Limb (tissue), 2 donors: ENCODE data around the gene HBB.
"Not testable (repeated sequence)": the region's sequence is repeated elsewhere in the genome, so short reads cannot be mapped to it uniquely, and the experiment has no call there.

ENCODE experiments used
- DNase-seq, 2 donors: peaks; one replicate each; pipeline ENCODE4 v3.0.0-alpha.2; 2016; ENCODE audit errors: extremely low spot score in 2 of 2

The HBB gene

DNA sequence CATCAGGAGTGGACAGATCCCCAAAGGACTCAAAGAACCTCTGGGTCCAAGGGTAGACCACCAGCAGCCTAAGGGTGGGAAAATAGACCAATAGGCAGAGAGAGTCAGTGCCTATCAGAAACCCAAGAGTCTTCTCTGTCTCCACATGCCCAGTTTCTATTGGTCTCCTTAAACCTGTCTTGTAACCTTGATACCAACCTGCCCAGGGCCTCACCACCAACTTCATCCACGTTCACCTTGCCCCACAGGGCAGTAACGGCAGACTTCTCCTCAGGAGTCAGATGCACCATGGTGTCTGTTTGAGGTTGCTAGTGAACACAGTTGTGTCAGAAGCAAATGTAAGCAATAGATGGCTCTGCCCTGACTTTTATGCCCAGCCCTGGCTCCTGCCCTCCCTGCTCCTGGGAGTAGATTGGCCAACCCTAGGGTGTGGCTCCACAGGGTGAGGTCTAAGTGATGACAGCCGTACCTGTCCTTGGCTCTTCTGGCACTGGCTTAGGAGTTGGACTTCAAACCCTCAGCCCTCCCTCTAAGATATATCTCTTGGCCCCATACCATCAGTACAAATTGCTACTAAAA is at the start of gene HBB:
Gene HBB (minus strand): TSS at position 340 of the 579 bp plus-strand sequence. CDS start 50 bp downstream, at position 290.
- DNase-seq: no peak

DNA sequence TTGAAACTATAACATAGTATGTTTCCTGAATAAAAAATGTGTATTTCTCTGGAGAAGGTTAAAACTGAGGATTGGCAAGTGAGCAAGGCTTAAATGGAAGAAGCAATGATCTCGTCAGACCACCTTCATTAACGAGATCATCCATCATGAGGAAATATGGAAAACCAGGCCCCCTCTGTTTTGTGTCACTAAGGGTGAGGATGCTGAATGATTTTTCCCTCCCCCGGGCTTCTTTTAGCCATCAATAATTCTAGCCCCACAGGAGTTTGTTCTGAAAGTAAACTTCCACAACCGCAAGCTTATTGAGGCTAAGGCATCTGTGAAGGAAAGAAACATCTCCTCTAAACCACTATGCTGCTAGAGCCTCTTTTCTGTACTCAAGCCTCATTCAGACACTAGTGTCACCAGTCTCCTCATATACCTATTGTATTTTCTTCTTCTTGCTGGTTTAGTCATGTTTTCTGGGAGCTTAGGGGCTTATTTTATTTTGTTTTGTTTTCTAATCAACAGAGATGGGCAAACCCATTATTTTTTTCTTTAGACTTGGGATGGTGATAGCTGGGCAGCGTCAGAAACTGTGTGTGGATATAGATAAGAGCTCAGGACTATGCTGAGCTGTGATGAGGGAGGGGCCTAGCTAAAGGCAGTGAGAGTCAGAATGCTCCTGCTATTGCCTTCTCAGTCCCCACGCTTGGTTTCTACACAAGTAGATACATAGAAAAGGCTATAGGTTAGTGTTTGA is 48.7 kb upstream of the HBB start:
- no peak for DNase-seq

- DNase-seq: no peak
Measured at GRCh38 chr11:5274395-5274794, 47.5 kb upstream of the HBB start.

GRCh38 chr11:5272395-5273017 is 45.6 kb upstream of the HBB start:
- no peak for DNase-seq

GRCh38 chr11:5269715-5270147 is 42.9 kb upstream of the HBB start, which contains the start of gene HBE1:
TSS of gene HBE1 (minus strand) at chr11:5269945. CDS start at chr11:5269890, 55 bp downstream.
- no peak for DNase-seq

DNA sequence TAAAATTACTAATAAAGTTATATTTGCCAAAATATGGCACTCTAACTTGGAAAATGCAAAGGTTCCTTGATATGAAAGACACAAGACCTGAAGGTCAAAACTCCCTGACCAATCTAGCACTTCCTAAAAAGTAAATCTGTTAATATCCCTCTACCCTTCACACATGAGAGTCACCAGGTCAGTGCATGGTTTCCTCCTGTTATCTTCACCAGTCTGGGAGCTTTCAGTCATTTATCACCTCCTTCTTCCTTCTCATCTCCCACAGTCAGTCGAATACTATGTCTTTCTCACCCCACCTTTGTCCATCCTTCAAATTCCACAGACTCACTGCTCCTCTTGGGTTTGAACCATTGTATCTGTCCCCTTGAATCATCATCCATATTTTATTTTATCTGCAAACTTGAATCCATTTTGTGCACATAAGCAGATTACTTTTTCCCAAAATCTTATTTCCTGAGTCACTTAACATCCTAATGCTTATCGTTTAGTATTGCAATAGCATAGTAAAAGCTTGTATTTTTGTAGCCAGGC is 40.2 kb upstream of the HBB start:
- no peak for DNase-seq

- no peak for DNase-seq
Measured at GRCh38 chr11:5266609-5267008, 39.7 kb upstream of the HBB start.

DNA sequence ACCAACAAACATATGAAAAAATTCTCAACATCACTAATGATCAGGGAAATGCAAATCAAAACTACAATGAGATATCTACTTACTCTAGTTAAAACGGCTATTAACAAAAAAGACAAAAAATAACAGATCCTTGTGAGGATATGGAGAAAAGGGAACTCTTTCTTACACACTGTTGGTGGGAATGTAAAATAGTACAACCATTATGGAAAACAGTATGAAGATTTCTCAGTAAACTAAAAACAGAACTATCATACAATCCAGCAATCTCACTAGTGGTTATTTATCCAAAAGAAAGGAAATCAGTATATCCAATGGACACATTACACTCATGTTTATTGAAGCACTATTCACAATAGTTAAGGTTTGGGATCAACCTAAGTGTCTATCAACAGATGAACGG is 39.0 kb upstream of the HBB start:
- DNase-seq: no peak

GRCh38 chr11:5258543-5259262 is 31.8 kb upstream of the HBB start:
- no peak for DNase-seq

DNA sequence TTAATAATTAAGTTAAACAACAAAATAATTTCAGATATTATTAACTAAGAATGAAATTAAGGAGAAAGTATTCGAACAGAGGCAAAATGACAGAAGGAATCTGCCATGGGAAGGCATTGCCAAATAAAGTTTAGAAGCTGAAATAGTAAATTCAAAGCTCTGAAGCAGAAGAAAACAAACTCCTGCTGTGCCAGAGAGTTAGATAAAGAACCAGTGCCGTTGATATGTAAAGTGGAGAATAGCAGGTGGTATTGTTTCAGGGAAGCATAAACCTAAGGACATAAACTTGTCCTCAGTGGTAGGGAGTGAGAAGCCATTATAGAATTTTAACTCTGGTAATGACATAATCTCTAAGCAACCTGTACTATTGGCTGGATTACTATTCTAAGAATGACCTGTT is 30.4 kb upstream of the HBB start:
- DNase-seq: no peak

DNA sequence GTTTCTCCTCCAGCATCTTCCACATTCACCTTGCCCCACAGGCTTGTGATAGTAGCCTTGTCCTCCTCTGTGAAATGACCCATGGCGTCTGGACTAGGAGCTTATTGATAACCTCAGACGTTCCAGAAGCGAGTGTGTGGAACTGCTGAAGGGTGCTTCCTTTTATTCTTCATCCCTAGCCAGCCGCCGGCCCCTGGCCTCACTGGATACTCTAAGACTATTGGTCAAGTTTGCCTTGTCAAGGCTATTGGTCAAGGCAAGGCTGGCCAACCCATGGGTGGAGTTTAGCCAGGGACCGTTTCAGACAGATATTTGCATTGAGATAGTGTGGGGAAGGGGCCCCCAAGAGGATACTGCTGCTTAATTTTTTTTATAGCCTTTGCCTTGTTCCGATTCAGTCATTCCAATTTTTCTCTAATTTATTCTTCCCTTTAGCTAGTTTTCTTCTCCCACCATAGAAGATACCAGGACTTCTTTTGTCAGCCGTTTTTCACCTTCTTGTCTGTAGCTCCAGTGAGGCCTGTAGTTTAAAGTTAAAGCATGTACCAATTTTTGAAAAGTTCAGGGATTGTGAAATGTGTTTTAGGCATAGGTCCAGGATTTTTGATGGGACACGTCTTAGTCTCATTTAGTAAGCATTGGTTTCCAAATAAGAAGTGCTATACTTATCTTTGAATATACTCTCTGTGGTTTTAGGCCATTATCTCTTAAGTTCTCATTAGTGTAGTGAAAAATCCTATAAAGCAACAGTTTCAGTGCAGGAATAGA is 28.0 kb upstream of the HBB start, which contains the start of gene HBG2:
Gene HBG2 (minus strand): TSS at position 136 of the 768 bp plus-strand sequence. CDS start 53 bp downstream, at position 83.
- DNase-seq: not testable (repeated sequence)

DNA sequence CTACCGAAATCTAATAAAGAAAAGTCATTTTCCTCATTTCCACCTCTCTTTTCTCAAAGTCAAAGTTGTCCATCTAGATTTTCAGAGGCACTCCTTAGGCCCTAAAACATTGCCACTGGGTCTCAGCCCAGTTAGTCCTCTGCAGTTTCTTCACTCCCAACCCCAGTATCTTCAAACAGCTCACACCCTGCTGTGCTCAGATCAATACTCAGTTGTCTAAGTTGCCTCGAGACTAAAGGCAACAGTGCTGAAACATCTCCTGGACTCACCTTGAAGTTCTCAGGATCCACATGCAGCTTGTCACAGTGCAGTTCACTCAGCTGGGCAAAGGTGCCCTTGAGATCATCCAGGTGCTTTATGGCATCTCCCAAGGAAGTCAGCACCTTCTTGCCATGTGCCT is 27.2 kb upstream of the HBB start:
- not testable (repeated sequence) for DNase-seq

- DNase-seq: not testable (repeated sequence)
Measured at GRCh38 chr11:5253440-5253839, 26.6 kb upstream of the HBB start.

- DNase-seq: no peak
Measured at GRCh38 chr11:5252919-5253265, 26.0 kb upstream of the HBB start.

GRCh38 chr11:5252192-5252918 is 25.5 kb upstream of the HBB start:
- no peak for DNase-seq

DNA sequence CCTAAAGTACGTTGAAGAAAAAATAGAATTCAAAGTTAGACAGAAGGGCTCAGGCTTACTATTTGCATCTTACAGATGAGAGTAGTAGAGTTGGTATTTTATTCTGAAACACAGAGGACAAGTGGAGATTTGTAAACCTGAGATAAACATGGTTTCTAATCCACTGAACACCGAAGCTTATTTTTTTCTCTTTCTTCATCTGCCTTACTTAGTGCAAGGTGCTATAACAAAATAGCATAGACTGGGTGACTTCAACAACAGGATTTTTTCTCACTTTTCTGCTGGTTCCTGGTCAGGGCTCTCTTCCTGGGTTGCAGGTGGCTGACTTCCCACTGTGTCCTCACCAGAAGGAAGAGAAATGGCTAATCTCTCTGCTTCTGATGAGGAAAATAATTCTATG is 24.9 kb upstream of the HBB start:
- DNase-seq: no peak

GRCh38 chr11:5250543-5251204 is 23.8 kb upstream of the HBB start:
- no peak for DNase-seq

GRCh38 chr11:5249807-5250396 is 23.0 kb upstream of the HBB start, which contains the start of gene HBG1:
TSS of gene HBG1 (minus strand) at chr11:5249857. CDS start at chr11:5249804, 53 bp downstream.
- not testable (repeated sequence) for DNase-seq

DNA sequence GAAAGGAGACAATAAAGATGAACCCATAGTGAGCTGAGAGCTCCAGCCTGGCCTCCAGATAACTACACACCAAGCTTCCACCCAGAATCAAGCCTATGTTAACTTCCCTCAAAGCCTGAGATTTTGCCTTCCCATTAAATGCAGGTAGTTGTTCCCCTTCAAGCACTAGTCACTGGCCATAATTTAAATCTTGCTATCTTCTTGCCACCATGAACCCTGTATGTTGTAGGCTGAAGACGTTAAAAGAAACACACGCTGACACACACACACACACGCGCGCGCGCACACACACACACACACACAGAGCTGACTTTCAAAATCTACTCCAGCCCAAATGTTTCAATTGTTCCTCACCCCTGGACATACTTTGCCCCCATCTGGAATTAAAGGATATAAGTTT is 21.6 kb upstream of the HBB start:
- not testable (repeated sequence) for DNase-seq
